GM12878 (cell line): ENCODE data around the gene LPIN2. TPM values are rescaled to one million over a fixed set of nuclear protein-coding genes. Genes with fewer than 3 reads are reported as not detected.

ENCODE experiments used
- ATAC-seq: fragments of 200-7000 bp; cut with Tn5 transposase; 3 replicates; pipeline ENCODE4 v1.9.1; 2020; ENCODE audit warnings: mild to moderate bottlenecking, moderate library complexity
- BruUV-seq: library from RNA; stranded (reverse); fragments of 400-500 nt; replicated peaks from 2 replicates; lab custom pipeline; 2021; lab: Mats Ljungman, UMichigan
- CTCF ChIA-PET: fragments of 300-600 bp; sonication (Branson Sonifier 250); formaldehyde crosslinking; extraction: SDS; loops from one replicate; lab custom pipeline; 2021; ENCODE audit warnings: inconsistent platforms; lab: Yijun Ruan, JAX
- POLR2A ChIA-PET: fragments of 350-600 bp; formaldehyde crosslinking; extraction: SDS; loops from one replicate; lab custom pipeline; 2021; ENCODE audit warnings: inconsistent platforms; lab: Charles Lee
- RAD21 ChIA-PET: fragments of 300-600 bp; sonication (Branson Sonifier 250); formaldehyde crosslinking; loops from one replicate; lab custom pipeline; 2023; ENCODE audit warnings: antibody characterized with exemption; ENCODE audit not compliant: unreplicated experiment; lab: Charles Lee
- SMC1A ChIA-PET: fragments of 300-600 bp; sonication (Branson Sonifier 250); formaldehyde crosslinking; loops from one replicate; lab custom pipeline; 2023; ENCODE audit not compliant: unreplicated experiment, uncharacterized antibody; lab: Charles Lee
- DNase-seq: peaks from one replicate; pipeline ENCODE4 v3.0.0-alpha.2; 2011; ENCODE audit warnings: low read depth, low spot score
- FAIRE-seq: peaks from 3 replicates; lab custom pipeline; 2011; peaks lifted over from hg19 to GRCh38; lab: Jason Lieb, UNC
- H2AFZ ChIP-seq: 2 replicates; pipeline ENCODE4 v1.6.0; 2011; ENCODE audit warnings: low read depth, low read length, control low read depth; ENCODE audit not compliant: control insufficient read depth
- H3K27ac ChIP-seq: 2 replicates; pipeline ENCODE4 v1.5.1; 2011; ENCODE audit warnings: control low read depth; ENCODE audit not compliant: control insufficient read depth, insufficient read depth
- H3K27me3 ChIP-seq, 2 experiments: replicated peaks in 1 of 2; 2 replicates each; pipeline versions ENCODE4 v1.6.0 to v1.6.1; 2011; ENCODE audit warnings: low read length in 1 of 2; ENCODE audit not compliant: control insufficient read depth in 2 of 2, insufficient read depth in 2 of 2
- H3K36me3 ChIP-seq, 2 experiments: 2 replicates each; pipeline ENCODE4 v1.5.1; 2011; ENCODE audit warnings: low read length in 1 of 2; ENCODE audit not compliant: control insufficient read depth in 2 of 2, insufficient read depth in 2 of 2
- H3K4me1 ChIP-seq: 2 replicates; pipeline ENCODE4 v1.6.1; 2011; ENCODE audit warnings: mild to moderate bottlenecking, low read length, moderate library complexity, mixed read lengths; ENCODE audit not compliant: control insufficient read depth, insufficient read depth
- H3K4me2 ChIP-seq: 2 replicates; pipeline ENCODE4 v1.6.0; 2011; ENCODE audit warnings: control low read depth; ENCODE audit not compliant: control insufficient read depth, insufficient read depth
- H3K4me3 ChIP-seq: fragments of 200-600 bp; sonication (generic); 2 replicates; pipeline ENCODE4 v1.5.1; 2016
- H3K79me2 ChIP-seq: 2 replicates; pipeline ENCODE4 v1.6.0; 2011; ENCODE audit warnings: low read length; ENCODE audit not compliant: control insufficient read depth, insufficient read depth
- H3K9ac ChIP-seq: 2 replicates; pipeline ENCODE4 v1.8.0; 2011; ENCODE audit warnings: low read length, control low read depth, mixed read lengths; ENCODE audit not compliant: control insufficient read depth, insufficient read depth
- H3K9me3 ChIP-seq: replicated peaks from 3 replicates; pipeline ENCODE4 v1.5.1; 2011; ENCODE audit warnings: mild to moderate bottlenecking, low read length; ENCODE audit not compliant: control insufficient read depth, insufficient read depth
- H4K20me1 ChIP-seq: 2 replicates; pipeline ENCODE4 v1.6.0; 2011; ENCODE audit not compliant: control insufficient read depth, insufficient read depth
- ATF2 ChIP-seq: IDR thresholded peaks from 2 replicates; pipeline ENCODE4 v1.6.1; 2012; ENCODE audit warnings: low read length, inconsistent platforms
- BCL11A ChIP-seq: IDR thresholded peaks from 2 replicates; pipeline ENCODE4 v1.6.1; 2011; ENCODE audit warnings: low read depth, low read length
- CBX3 ChIP-seq: fragments of 200-600 bp; sonication (generic); IDR thresholded peaks from 2 replicates; pipeline ENCODE4 v1.6.1; 2016; ENCODE audit warnings: low read depth, borderline replicate concordance
- HDAC6 ChIP-seq: fragments of 200-600 bp; sonication (generic); IDR thresholded peaks from one replicate; pipeline ENCODE4 v1.8.0; 2017; ENCODE audit warnings: antibody characterized with exemption; ENCODE audit not compliant: unreplicated experiment
- IKZF1 ChIP-seq: fragments of 450-650 bp; conservative IDR thresholded peaks from 2 replicates; pipeline ENCODE4 v1.6.1; 2017; ENCODE audit warnings: antibody characterized with exemption, mild to moderate bottlenecking
- KAT2A ChIP-seq: conservative IDR thresholded peaks from 2 replicates; pipeline ENCODE4 v1.6.1; 2011; ENCODE audit warnings: low read depth, low read length; ENCODE audit not compliant: control insufficient read depth
- MXI1 ChIP-seq: fragments of 150-350 bp; IDR thresholded peaks from 2 replicates; pipeline ENCODE4 v1.6.1; 2011; ENCODE audit warnings: low read depth, mild to moderate bottlenecking, inconsistent platforms, low read length, improper control_type of control experiment
- PBX3 ChIP-seq: IDR thresholded peaks from 2 replicates; pipeline ENCODE4 v1.6.1; 2011; ENCODE audit warnings: mild to moderate bottlenecking, low read depth, low read length, moderate library complexity; ENCODE audit not compliant: insufficient replicate concordance
- PRDM15 ChIP-seq: fragments of 450-650 bp; formaldehyde crosslinking; IDR thresholded peaks from 2 replicates; pipeline ENCODE4 v1.4.0; 2020; ENCODE audit warnings: mild to moderate bottlenecking, moderate library complexity
- RELA ChIP-seq: fragments of 450-650 bp; IDR thresholded peaks from 2 replicates; pipeline ENCODE4 v1.8.0; 2014; ENCODE audit warnings: borderline replicate concordance; ENCODE audit not compliant: partially characterized antibody
- TCF3 ChIP-seq: IDR thresholded peaks from 2 replicates; pipeline ENCODE4 v1.6.1; 2012; ENCODE audit warnings: low read depth, mild to moderate bottlenecking, low read length, borderline replicate concordance; ENCODE audit not compliant: insufficient read depth
- USF2 ChIP-seq: IDR thresholded peaks from 2 replicates; pipeline ENCODE4 v1.6.1; 2011; ENCODE audit warnings: low read depth, low read length, improper control_type of control experiment, borderline replicate concordance
- WGBS: methylation state at CpG from one replicate; pipeline ENCODE4 v1.1.6; 2016; ENCODE audit warnings: low lambda C conversion rate; ENCODE audit not compliant: insufficient replicate concordance, insufficient coverage; ENCODE audit errors: missing lambda C conversion rate; 5-methylcytosine and 5-hydroxymethylcytosine counted together
- in situ Hi-C: fragments of 300-500 bp; cut with MboI; formaldehyde crosslinking; loops from 9 replicates; pipeline ENCODE4 v1.14.3; 2018; ENCODE audit warnings: mixed read lengths
- intact Hi-C: fragments of 100-400 bp; cut with micrococcal nuclease; formaldehyde crosslinking; loops from one replicate; pipeline ENCODE4 v1.14.2; 2022; ENCODE audit not compliant: unreplicated experiment
- polyA plus RNA-seq, 11 experiments: library from polyadenylated mRNA; depleted of rRNA in 4 of 11; unstranded in 6 of 11; stranded (reverse) in 5 of 11; fragments of >200 nt; fragmentation: Nextera tagmentation in 4 of 11; fragmentation: Illumina TruSeq in 1 of 11; extraction: Ambion mirVana in 4 of 11; extraction: Trizol in 1 of 11; gene quantifications; 1 replicate in 1 of 11; 2 replicates in 10 of 11; pipeline versions ENCODE4 v1.2.1 to v1.2.3, GENCODE V29; 2011 to 2016; ENCODE audit warnings: inconsistent platforms in 2 of 11, missing spikeins in 2 of 11, low read depth in 1 of 11
- total RNA-seq, 4 experiments: library from RNA; depleted of rRNA in 3 of 4; stranded (reverse); fragments of >200 nt in 3 of 4; fragmentation: Illumina TruSeq in 1 of 4; extraction: Trizol in 1 of 4; gene quantifications; 2 replicates each; pipeline versions ENCODE4 v1.2.1 to v1.2.3, GENCODE V29; 2013 to 2021

The LPIN2 gene
- total and polyA plus RNA-seq, 10 of the 15 experiments (the other 5 are each of a cell fraction or from before 2014, with no cell fraction given), result 4.1 to 28.0 (median 15.9) TPM

- in situ Hi-C loops, result loop anchor here (25.0 kb wide), 2 partner anchors 1298 to 1373 kb away; no protein-coding TSS in a partner anchor
- Histone ChIP-seq H3K79me2 (peaks cover 70% of the 10 kb centered on the region), H3K9me3 (no peaks in the 10 kb centered on the region), H3K4me3 (no peak overlapping the region), H3K9ac (no peak overlapping the region), H3K4me1 (peaks cover 68% of the 10 kb centered on the region), H3K27ac (no peak overlapping the region), H4K20me1 (no peaks in the 10 kb centered on the region), H3K4me2 (no peak overlapping the region), H3K27me3 (no peaks in the 10 kb centered on the region), H3K36me3 (no peaks in the 10 kb centered on the region), H2AFZ (no peak overlapping the region)
- ChIA-PET CTCF (interaction anchor here (0.6 to 21.4 kb wide), 4 partner anchors 11 to 283 kb away, joined by 3 to 285 read pairs (median 88); partner anchors contain the start of gene MYL12A), SMC1A (interaction anchor here (1.0 to 9.2 kb wide), 6 partner anchors 13 to 283 kb away, joined by 3 to 187 read pairs (median 50); partner anchors contain the start of gene MYL12A), RAD21 (interaction anchor here (0.7 to 8.5 kb wide), 6 partner anchors 6 to 22 kb away, joined by 3 to 155 read pairs (median 4); no protein-coding TSS in a partner anchor), POLR2A (interaction anchor here (0.6 to 2.0 kb wide), 4 partner anchors 15 to 308 kb away, joined by 3 to 5 read pairs (median 4); no protein-coding TSS in a partner anchor)
- intact Hi-C loops, result loop anchor here (5.0 kb wide), 1 partner anchor 283 kb away; the partner anchor contains the start of gene MYL12A
- 84% methylated on average over 8 of the region's 8 CpGs for WGBS
- DNase-seq, result no peak
- BruUV-seq, result no TSS peak
- no peak for ATAC-seq
- FAIRE-seq, result no peak
- TF ChIP-seq BCL11A, result no peak
- TF ChIP-seq MXI1, result no peak
- no peak for TF ChIP-seq RELA
- TF ChIP-seq HDAC6, result no peak
- no peak for TF ChIP-seq PBX3
- TF ChIP-seq TCF3, result no peak
- TF ChIP-seq PRDM15 (CRISPR knock-in tag), result no peak
- no peak for TF ChIP-seq ATF2
- no peak for TF ChIP-seq CBX3
- TF ChIP-seq IKZF1, result no peak
- TF ChIP-seq KAT2A, result no peak
- TF ChIP-seq USF2, result no peak
Measured at GRCh38 chr18:2964361-2965010, 48.5 kb downstream of the LPIN2 start.
